Pulmonary artery endothelial cell (primary cell): Measurements from ENCODE around the gene UGT1A9. TPM values are rescaled to one million over a fixed set of nuclear protein-coding genes. Genes with fewer than 3 reads are reported as not detected.
"Not testable (repeated sequence)": the region's sequence is repeated elsewhere in the genome, so short reads cannot be mapped to it uniquely, and the experiment has no call there.

Experiments
- DNase-seq: peaks from one replicate; pipeline ENCODE4 v3.0.0-alpha.2; 2011; ENCODE audit warnings: low read depth, low spot score
- total RNA-seq: library from RNA; depleted of rRNA; stranded (reverse); fragments of >200 nt; gene quantifications from 2 replicates; pipeline ENCODE4 v1.2.3, GENCODE V29; 2014

Gene UGT1A9
- total RNA-seq, 1 donor from 2014 or later: not detected

GRCh38 chr2:233680361-233681045 lies 8.8 kb downstream of the UGT1A9 start:
- no peak for DNase-seq

GRCh38 chr2:233681521-233682099 lies 9.9 kb downstream of the UGT1A9 start, which contains the start of gene UGT1A7:
Gene UGT1A7 (plus strand): TSS chr2:233681901. CDS start chr2:233681938, 37 bp downstream.
- no peak for DNase-seq

- no peak for DNase-seq
Observed at GRCh38 chr2:233684640-233685039, 12.9 kb downstream of the UGT1A9 start.

GRCh38 chr2:233686928-233687327 lies 15.2 kb downstream of the UGT1A9 start:
- no peak for DNase-seq

GRCh38 chr2:233688341-233688740 lies 16.6 kb downstream of the UGT1A9 start:
- no peak for DNase-seq

- no peak for DNase-seq
Observed at GRCh38 chr2:233689031-233689430, 17.3 kb downstream of the UGT1A9 start.

- DNase-seq: peak; percentile 91
Observed at GRCh38 chr2:233689501-233689900, 17.8 kb downstream of the UGT1A9 start.

GRCh38 chr2:233690444-233690843 lies 18.7 kb downstream of the UGT1A9 start:
- no peak for DNase-seq

- no peak for DNase-seq
Observed at GRCh38 chr2:233691443-233692433, 20.0 kb downstream of the UGT1A9 start.

- no peak for DNase-seq
Observed at GRCh38 chr2:233692648-233693047, 20.9 kb downstream of the UGT1A9 start, which contains the start of gene UGT1A6. Gene UGT1A6 (plus strand): TSS chr2:233692890. CDS start chr2:233693005, 115 bp downstream.

- DNase-seq: no peak
Observed at GRCh38 chr2:233693963-233694362, 22.3 kb downstream of the UGT1A9 start.

- no peak for DNase-seq
Observed at GRCh38 chr2:233698740-233699139, 27.0 kb downstream of the UGT1A9 start.

GRCh38 chr2:233699424-233700027 lies 27.8 kb downstream of the UGT1A9 start:
- DNase-seq: no peak

GRCh38 chr2:233700028-233700635 lies 28.4 kb downstream of the UGT1A9 start:
- peak; percentile 64 for DNase-seq

- DNase-seq: not testable (repeated sequence)
Observed at GRCh38 chr2:233700842-233701241, 29.1 kb downstream of the UGT1A9 start.

GRCh38 chr2:233702238-233702637 lies 30.5 kb downstream of the UGT1A9 start:
- no peak for DNase-seq

GRCh38 chr2:233705911-233706506 lies 34.3 kb downstream of the UGT1A9 start:
- no peak for DNase-seq

GRCh38 chr2:233706720-233707119 lies 35.0 kb downstream of the UGT1A9 start:
- DNase-seq: no peak

- no peak for DNase-seq
Observed at GRCh38 chr2:233707940-233708644, 36.4 kb downstream of the UGT1A9 start.

GRCh38 chr2:233708942-233709341 lies 37.2 kb downstream of the UGT1A9 start:
- DNase-seq: no peak
